ENCODE results near the gene RGL2. TPM values are rescaled to one million over a fixed set of nuclear protein-coding genes. Genes with fewer than 3 reads are reported as not detected.

The RGL2 gene
- total RNA-seq, 6 donors from 2014 or later = 56.5 to 149 (median 77.9) TPM

- 87 to 92% methylated on average over 8 of the region's 8 CpGs for WGBS, 2 donors
- ATAC-seq (ENCODE audit: low FRiP score in 2 of 2) = no peak
- no peak overlapping the region for H3K27ac ChIP-seq
- peaks cover 9 to 60% (median 40%) of the 10 kb centered on the region in 4 donors for H3K36me3 ChIP-seq
- no peak overlapping the region for H3K4me3 ChIP-seq
- peaks cover 12 to 43% (median 14%) of the 10 kb centered on the region in 4 donors for H3K4me1 ChIP-seq
- no peaks in the 10 kb centered on the region for H3K9me3 ChIP-seq
- H3K27me3 ChIP-seq = no peaks in the 10 kb centered on the region
- TF ChIP-seq POLR2A (IDR thresholded peaks at IDR 0.05) = no peak
- no peak for TF ChIP-seq EP300 (IDR thresholded peaks at IDR 0.05)
- no peak for TF ChIP-seq CTCF (IDR thresholded peaks at IDR 0.05)
- no peak for TF ChIP-seq POLR2AphosphoS5 (IDR thresholded peaks at IDR 0.05)
- DNase-seq = no peak
Observed at GRCh38 chr6:33305052-33305451, 6.3 kb upstream of the RGL2 start.

GRCh38 chr6:33304216-33304615 is 5.5 kb upstream of the RGL2 start:
- H3K9me3 ChIP-seq = no peaks in the 10 kb centered on the region
- H3K4me3 ChIP-seq = no peak overlapping the region
- H3K4me1 ChIP-seq = peaks cover 13 to 49% (median 17%) of the 10 kb centered on the region in 4 donors
- DNase-seq (peak in 1 of 2 donors; percentile 65), ATAC-seq (ENCODE audit: low FRiP score in 2 of 2) (no peak)
- H3K27ac ChIP-seq = no peak overlapping the region
- no peaks in the 10 kb centered on the region for H3K27me3 ChIP-seq
- WGBS, 2 donors = 77 to 93% methylated on average over 3 to 15 of the region's 16 CpGs
- TF ChIP-seq CTCF (IDR thresholded peaks at IDR 0.05) = no peak
- no peak for TF ChIP-seq EP300 (IDR thresholded peaks at IDR 0.05)
- TF ChIP-seq POLR2A (IDR thresholded peaks at IDR 0.05) = no peak
- no peak for TF ChIP-seq POLR2AphosphoS5 (IDR thresholded peaks at IDR 0.05)
- peaks cover 9 to 54% (median 38%) of the 10 kb centered on the region in 4 donors for H3K36me3 ChIP-seq

- TF ChIP-seq POLR2A (IDR thresholded peaks at IDR 0.05) (no peak), POLR2AphosphoS5 (IDR thresholded peaks at IDR 0.05) (no peak), CTCF (IDR thresholded peaks at IDR 0.05) (no peak), EP300 (IDR thresholded peaks at IDR 0.05) (no peak)
- Histone ChIP-seq H3K27ac (no peak overlapping the region), H3K36me3 (peaks cover 9 to 42% (median 38%) of the 10 kb centered on the region in 4 donors), H3K4me1 (peaks cover 20 to 61% (median 25%) of the 10 kb centered on the region in 4 donors), H3K4me3 (no peak overlapping the region), H3K9me3 (no peaks in the 10 kb centered on the region), H3K27me3 (no peaks in the 10 kb centered on the region)
- DNase-seq (no peak), ATAC-seq (ENCODE audit: low FRiP score in 2 of 2) (no peak)
- WGBS, 2 donors = 89 to 95% methylated on average over 3 of the region's 3 CpGs
Observed at GRCh38 chr6:33301877-33302276, 3.1 kb upstream of the RGL2 start.

- Histone ChIP-seq H3K36me3 (peaks cover 7 to 51% (median 39%) of the 10 kb centered on the region in 4 donors), H3K4me1 (peaks cover 24 to 57% (median 29%) of the 10 kb centered on the region in 4 donors), H3K27me3 (no peaks in the 10 kb centered on the region), H3K27ac (peak overlapping the region; percentile 90 to 97 (median 97)), H3K4me3 (peak overlapping the region; percentile 79 to 95 (median 88)), H3K9me3 (no peaks in the 10 kb centered on the region)
- WGBS, 2 donors = 0% methylated on average over 8 to 43 of the region's 54 CpGs
- peak in 3 of 4 donors; percentile 37 to 87 (median 49) for TF ChIP-seq POLR2A (IDR thresholded peaks at IDR 0.05)
- peak; percentile 65 to 84 (median 80) for TF ChIP-seq CTCF (IDR thresholded peaks at IDR 0.05)
- peak in 1 of 4 donors; percentile 34 for TF ChIP-seq EP300 (IDR thresholded peaks at IDR 0.05)
- TF ChIP-seq POLR2AphosphoS5 (IDR thresholded peaks at IDR 0.05) = peak; percentile 86 to 90
- peak; percentile 95 to 97 for DNase-seq
- peak; percentile 88 for ATAC-seq (ENCODE audit: low FRiP score in 2 of 2)
Observed at GRCh38 chr6:33299237-33299944, 649 bp upstream of the RGL2 start.
